WTC11 (cell line): ENCODE data around the gene ZNF140. TPM values are rescaled to one million over a fixed set of nuclear protein-coding genes. Genes with fewer than 3 reads are reported as not detected.

Experiments
- ATAC-seq: fragments of 200-7000 bp; cut with Tn5 transposase; 2 replicates; pipeline ENCODE4 v1.10.0; 2021; ENCODE audit warnings: mild to moderate bottlenecking, moderate library complexity
- CTCF ChIA-PET: fragments of 300-600 bp; sonication (Branson Sonifier 250); formaldehyde crosslinking; loops from one replicate; lab custom pipeline; 2021; ENCODE audit warnings: antibody characterized with exemption; lab: Charles Lee
- POLR2A ChIA-PET: fragments of 350-600 bp; sonication (Branson Sonifier 250); formaldehyde crosslinking; loops from one replicate; lab custom pipeline; 2021; ENCODE audit warnings: antibody characterized with exemption; lab: Charles Lee
- DNase-seq: peaks from one replicate; pipeline ENCODE4 v3.0.0; 2021; ENCODE audit warnings: low spot score
- H3K27ac Mint-ChIP-seq: 2 replicates; pipeline ENCODE4 v1.8.0; 2021; ENCODE audit warnings: mixed read lengths
- H3K27me3 Mint-ChIP-seq: 2 replicates; pipeline ENCODE4 v1.8.0; 2021; ENCODE audit warnings: low read depth, mild to moderate bottlenecking, moderate library complexity, mixed read lengths
- H3K36me3 Mint-ChIP-seq: 2 replicates; pipeline ENCODE4 v1.8.0; 2021; ENCODE audit warnings: mixed read lengths
- H3K4me1 Mint-ChIP-seq: 2 replicates; pipeline ENCODE4 v1.8.0; 2022; ENCODE audit warnings: mixed read lengths
- H3K4me3 Mint-ChIP-seq: 2 replicates; pipeline ENCODE4 v1.8.0; 2021; ENCODE audit warnings: mild to moderate bottlenecking, moderate library complexity, mixed read lengths
- H3K9me3 Mint-ChIP-seq: 2 replicates; pipeline ENCODE4 v1.8.0; 2021; ENCODE audit warnings: mixed read lengths
- AR ChIP-seq: fragments of 250-450 bp; sonication (Bioruptor Pico); IDR thresholded peaks from 2 replicates; pipeline ENCODE4 v1.9.0; 2021; ENCODE audit warnings: mild to moderate bottlenecking
- ELF4 ChIP-seq: sonication (generic); formaldehyde crosslinking; IDR thresholded peaks from 2 replicates; pipeline ENCODE4 v1.8.1; 2022; ENCODE audit warnings: low read depth, mild to moderate bottlenecking, moderate library complexity, missing genetic modification reagents
- FOXP1 ChIP-seq: sonication (generic); formaldehyde crosslinking; IDR thresholded peaks from 2 replicates; pipeline ENCODE4 v1.8.0; 2022; ENCODE audit warnings: missing genetic modification reagents, mild to moderate bottlenecking, moderate library complexity, borderline replicate concordance
- GABPB1 ChIP-seq: sonication (generic); formaldehyde crosslinking; IDR thresholded peaks from 2 replicates; pipeline ENCODE4 v1.8.1; 2023; ENCODE audit warnings: mild to moderate bottlenecking, missing genetic modification reagents
- IRF1 ChIP-seq: sonication (generic); formaldehyde crosslinking; IDR thresholded peaks from 2 replicates; pipeline ENCODE4 v1.8.0; 2023; ENCODE audit warnings: missing genetic modification reagents
- MXD4 ChIP-seq: fragments of 250-450 bp; sonication (Bioruptor Pico); IDR thresholded peaks from 2 replicates; pipeline ENCODE4 v1.8.0; 2021; ENCODE audit warnings: mild to moderate bottlenecking, moderate library complexity, borderline replicate concordance
- NR1H2 ChIP-seq: sonication (generic); formaldehyde crosslinking; IDR thresholded peaks from 2 replicates; pipeline ENCODE4 v1.9.0; 2021; ENCODE audit warnings: mild to moderate bottlenecking, moderate library complexity, missing genetic modification reagents
- RORB ChIP-seq: fragments of 250-450 bp; sonication (Bioruptor Pico); IDR thresholded peaks from 2 replicates; pipeline ENCODE4 v1.9.0; 2021; ENCODE audit warnings: mild to moderate bottlenecking
- SMAD3 ChIP-seq: sonication (generic); formaldehyde crosslinking; IDR thresholded peaks from 2 replicates; pipeline ENCODE4 v1.8.0; 2022; ENCODE audit warnings: missing genetic modification reagents, mild to moderate bottlenecking, borderline replicate concordance
- SMAD4 ChIP-seq: sonication (generic); formaldehyde crosslinking; IDR thresholded peaks from 2 replicates; pipeline ENCODE4 v1.8.0; 2022; ENCODE audit warnings: mild to moderate bottlenecking, missing genetic modification reagents
- SOX15 ChIP-seq: fragments of 250-450 bp; sonication (Bioruptor Pico); IDR thresholded peaks from 2 replicates; pipeline ENCODE4 v1.9.0; 2021; ENCODE audit warnings: mild to moderate bottlenecking
- SP1 ChIP-seq: sonication (generic); formaldehyde crosslinking; conservative IDR thresholded peaks from 2 replicates; pipeline ENCODE4 v1.8.1; 2022; ENCODE audit warnings: missing genetic modification reagents
- TEAD1 ChIP-seq: sonication (generic); formaldehyde crosslinking; IDR thresholded peaks from 2 replicates; pipeline ENCODE4 v1.8.0; 2022; ENCODE audit warnings: mild to moderate bottlenecking, missing genetic modification reagents
- TEAD4 ChIP-seq: sonication (generic); formaldehyde crosslinking; IDR thresholded peaks from 2 replicates; pipeline ENCODE4 v1.8.0; 2022; ENCODE audit warnings: mild to moderate bottlenecking, missing genetic modification reagents
- ZNF671 ChIP-seq: fragments of 250-450 bp; sonication (Bioruptor Pico); IDR thresholded peaks from 2 replicates; pipeline ENCODE4 v1.8.0; 2021; ENCODE audit warnings: mild to moderate bottlenecking
- total RNA-seq: library from RNA; stranded (reverse); gene quantifications from 3 replicates; pipeline ENCODE4 v1.2.3, GENCODE V29; 2021
- TF ChIP-seq, protein P1 (sequence below): sonication (generic); formaldehyde crosslinking; IDR thresholded peaks from 2 replicates; pipeline ENCODE4 v1.8.0; 2022; ENCODE audit warnings: mild to moderate bottlenecking, missing genetic modification reagents
- TF ChIP-seq, protein P2 (sequence below): fragments of 250-450 bp; sonication (Bioruptor Pico); IDR thresholded peaks from 2 replicates; pipeline ENCODE4 v1.9.0; 2021; ENCODE audit warnings: mild to moderate bottlenecking
- TF ChIP-seq, protein P3 (sequence below): fragments of 250-450 bp; sonication (Bioruptor Pico); IDR thresholded peaks from 2 replicates; pipeline ENCODE4 v1.8.0; 2021; ENCODE audit warnings: mild to moderate bottlenecking
- TF ChIP-seq, protein P4 (sequence below): fragments of 250-450 bp; sonication (Bioruptor Pico); conservative IDR thresholded peaks from 2 replicates; pipeline ENCODE4 v1.9.0; 2021; ENCODE audit warnings: mild to moderate bottlenecking
- TF ChIP-seq, protein P5 (sequence below): sonication (generic); formaldehyde crosslinking; IDR thresholded peaks from 2 replicates; pipeline ENCODE4 v1.8.0; 2022; ENCODE audit warnings: mild to moderate bottlenecking, missing genetic modification reagents

Gene ZNF140
- total RNA-seq, 1 experiment from 2014 or later: 10.3 TPM

- DNase-seq: no peak
- TF ChIP-seq SMAD3: no peak
- no peak for TF ChIP-seq SMAD4 (CRISPR knock-in tag)
- TF ChIP-seq, protein P1, sequence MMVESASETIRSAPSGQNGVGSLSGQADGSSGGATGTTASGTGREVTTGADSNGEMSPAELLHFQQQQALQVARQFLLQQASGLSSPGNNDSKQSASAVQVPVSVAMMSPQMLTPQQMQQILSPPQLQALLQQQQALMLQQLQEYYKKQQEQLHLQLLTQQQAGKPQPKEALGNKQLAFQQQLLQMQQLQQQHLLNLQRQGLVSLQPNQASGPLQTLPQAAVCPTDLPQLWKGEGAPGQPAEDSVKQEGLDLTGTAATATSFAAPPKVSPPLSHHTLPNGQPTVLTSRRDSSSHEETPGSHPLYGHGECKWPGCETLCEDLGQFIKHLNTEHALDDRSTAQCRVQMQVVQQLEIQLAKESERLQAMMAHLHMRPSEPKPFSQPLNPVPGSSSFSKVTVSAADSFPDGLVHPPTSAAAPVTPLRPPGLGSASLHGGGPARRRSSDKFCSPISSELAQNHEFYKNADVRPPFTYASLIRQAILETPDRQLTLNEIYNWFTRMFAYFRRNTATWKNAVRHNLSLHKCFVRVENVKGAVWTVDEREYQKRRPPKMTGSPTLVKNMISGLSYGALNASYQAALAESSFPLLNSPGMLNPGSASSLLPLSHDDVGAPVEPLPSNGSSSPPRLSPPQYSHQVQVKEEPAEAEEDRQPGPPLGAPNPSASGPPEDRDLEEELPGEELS (CRISPR knock-in tag): no peak
- TF ChIP-seq GABPB1: no peak
- TF ChIP-seq MXD4 (CRISPR knock-in tag): no peak
- no peak for TF ChIP-seq RORB (CRISPR knock-in tag)
- no peak for TF ChIP-seq TEAD1
- no peak for TF ChIP-seq AR (CRISPR knock-in tag)
- H3K27me3 Mint-ChIP-seq: no peaks in the 10 kb centered on the region
- peaks cover 3% of the 10 kb centered on the region; the same call in 1 of the 2 replicates for H3K4me1 Mint-ChIP-seq
- no peak for ATAC-seq
- H3K9me3 Mint-ChIP-seq: peaks cover 47% of the 10 kb centered on the region
- no peak overlapping the region for H3K27ac Mint-ChIP-seq
- ChIA-PET CTCF (no interaction called here), POLR2A (no interaction called here)
- H3K36me3 Mint-ChIP-seq: peaks cover 68% of the 10 kb centered on the region
- H3K4me3 Mint-ChIP-seq: no peak overlapping the region
These were observed 2.6 kb downstream of the ZNF140 start for GRCh38 chr12:133083345-133083744.

- H3K27ac Mint-ChIP-seq: no peak overlapping the region
- POLR2A ChIA-PET: no interaction called here
- CTCF ChIA-PET: no interaction called here
- peaks cover 99% of the 10 kb centered on the region for H3K36me3 Mint-ChIP-seq
- DNase-seq: no peak
- H3K9me3 Mint-ChIP-seq: peaks cover 92% of the 10 kb centered on the region
- H3K27me3 Mint-ChIP-seq: peaks cover 23% of the 10 kb centered on the region
- no peak for TF ChIP-seq SOX15 (CRISPR knock-in tag)
- TF ChIP-seq FOXP1 (CRISPR knock-in tag): no peak
- TF ChIP-seq, protein P2, sequence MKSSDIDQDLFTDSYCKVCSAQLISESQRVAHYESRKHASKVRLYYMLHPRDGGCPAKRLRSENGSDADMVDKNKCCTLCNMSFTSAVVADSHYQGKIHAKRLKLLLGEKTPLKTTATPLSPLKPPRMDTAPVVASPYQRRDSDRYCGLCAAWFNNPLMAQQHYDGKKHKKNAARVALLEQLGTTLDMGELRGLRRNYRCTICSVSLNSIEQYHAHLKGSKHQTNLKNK (CRISPR knock-in tag): no peak
- TF ChIP-seq, protein P3, sequence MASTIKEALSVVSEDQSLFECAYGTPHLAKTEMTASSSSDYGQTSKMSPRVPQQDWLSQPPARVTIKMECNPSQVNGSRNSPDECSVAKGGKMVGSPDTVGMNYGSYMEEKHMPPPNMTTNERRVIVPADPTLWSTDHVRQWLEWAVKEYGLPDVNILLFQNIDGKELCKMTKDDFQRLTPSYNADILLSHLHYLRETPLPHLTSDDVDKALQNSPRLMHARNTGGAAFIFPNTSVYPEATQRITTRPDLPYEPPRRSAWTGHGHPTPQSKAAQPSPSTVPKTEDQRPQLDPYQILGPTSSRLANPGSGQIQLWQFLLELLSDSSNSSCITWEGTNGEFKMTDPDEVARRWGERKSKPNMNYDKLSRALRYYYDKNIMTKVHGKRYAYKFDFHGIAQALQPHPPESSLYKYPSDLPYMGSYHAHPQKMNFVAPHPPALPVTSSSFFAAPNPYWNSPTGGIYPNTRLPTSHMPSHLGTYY: no peak
- TF ChIP-seq ELF4 (CRISPR knock-in tag): no peak
- no peak for TF ChIP-seq IRF1 (CRISPR knock-in tag)
- TF ChIP-seq NR1H2 (CRISPR knock-in tag): no peak
- TF ChIP-seq GABPB1: no peak
- no peak for TF ChIP-seq ZNF671 (CRISPR knock-in tag)
- TF ChIP-seq, protein P4, sequence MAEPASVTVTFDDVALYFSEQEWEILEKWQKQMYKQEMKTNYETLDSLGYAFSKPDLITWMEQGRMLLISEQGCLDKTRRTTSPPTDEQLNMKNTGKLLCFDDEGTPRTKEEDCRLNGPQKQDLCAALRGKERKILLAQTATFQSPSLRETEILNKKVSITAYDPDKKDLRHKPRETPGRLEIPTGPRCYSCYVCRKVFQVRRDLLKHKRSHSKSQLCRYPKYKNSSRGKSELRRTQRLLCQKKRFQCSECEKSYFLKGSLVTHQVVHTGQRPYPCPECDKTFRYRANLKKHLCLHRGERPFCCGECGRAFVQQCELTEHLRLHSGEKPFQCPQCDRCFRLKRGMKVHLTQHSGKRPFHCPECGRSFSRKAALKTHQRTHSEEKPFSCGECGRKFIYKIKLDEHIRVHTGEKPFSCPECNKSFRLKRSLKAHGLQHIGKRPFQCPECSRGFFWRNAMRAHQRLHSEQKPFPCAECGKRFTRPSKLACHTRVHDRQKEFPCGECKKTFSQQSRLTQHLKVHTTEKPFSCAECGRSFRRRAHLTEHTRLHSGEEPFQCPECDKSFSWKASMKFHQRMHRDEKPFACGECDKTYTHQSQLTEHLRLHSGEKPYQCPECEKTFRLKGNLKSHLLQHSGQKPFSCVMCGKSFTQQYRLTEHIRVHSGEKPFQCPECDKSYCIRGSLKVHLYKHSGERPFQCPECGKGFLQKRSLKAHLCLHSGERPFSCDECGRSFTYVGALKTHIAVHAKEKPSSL: no peak
- TF ChIP-seq, protein P5, sequence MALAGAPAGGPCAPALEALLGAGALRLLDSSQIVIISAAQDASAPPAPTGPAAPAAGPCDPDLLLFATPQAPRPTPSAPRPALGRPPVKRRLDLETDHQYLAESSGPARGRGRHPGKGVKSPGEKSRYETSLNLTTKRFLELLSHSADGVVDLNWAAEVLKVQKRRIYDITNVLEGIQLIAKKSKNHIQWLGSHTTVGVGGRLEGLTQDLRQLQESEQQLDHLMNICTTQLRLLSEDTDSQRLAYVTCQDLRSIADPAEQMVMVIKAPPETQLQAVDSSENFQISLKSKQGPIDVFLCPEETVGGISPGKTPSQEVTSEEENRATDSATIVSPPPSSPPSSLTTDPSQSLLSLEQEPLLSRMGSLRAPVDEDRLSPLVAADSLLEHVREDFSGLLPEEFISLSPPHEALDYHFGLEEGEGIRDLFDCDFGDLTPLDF (CRISPR knock-in tag): no peak
- TF ChIP-seq SP1: no peak
- TF ChIP-seq TEAD4 (CRISPR knock-in tag): no peak
- no peaks in the 10 kb centered on the region for H3K4me1 Mint-ChIP-seq
- no peak overlapping the region for H3K4me3 Mint-ChIP-seq
- no peak for ATAC-seq
These were observed 24.9 kb downstream of the ZNF140 start for GRCh38 chr12:133105620-133106019.
